Brain pericyte (primary cell): ENCODE data around the gene SCAANT1.

Source experiments
- DNase-seq: peaks from one replicate; pipeline ENCODE4 v3.0.0-alpha.2; 2012; ENCODE audit warnings: low read depth, low spot score

SCAANT1 gene

DNA sequence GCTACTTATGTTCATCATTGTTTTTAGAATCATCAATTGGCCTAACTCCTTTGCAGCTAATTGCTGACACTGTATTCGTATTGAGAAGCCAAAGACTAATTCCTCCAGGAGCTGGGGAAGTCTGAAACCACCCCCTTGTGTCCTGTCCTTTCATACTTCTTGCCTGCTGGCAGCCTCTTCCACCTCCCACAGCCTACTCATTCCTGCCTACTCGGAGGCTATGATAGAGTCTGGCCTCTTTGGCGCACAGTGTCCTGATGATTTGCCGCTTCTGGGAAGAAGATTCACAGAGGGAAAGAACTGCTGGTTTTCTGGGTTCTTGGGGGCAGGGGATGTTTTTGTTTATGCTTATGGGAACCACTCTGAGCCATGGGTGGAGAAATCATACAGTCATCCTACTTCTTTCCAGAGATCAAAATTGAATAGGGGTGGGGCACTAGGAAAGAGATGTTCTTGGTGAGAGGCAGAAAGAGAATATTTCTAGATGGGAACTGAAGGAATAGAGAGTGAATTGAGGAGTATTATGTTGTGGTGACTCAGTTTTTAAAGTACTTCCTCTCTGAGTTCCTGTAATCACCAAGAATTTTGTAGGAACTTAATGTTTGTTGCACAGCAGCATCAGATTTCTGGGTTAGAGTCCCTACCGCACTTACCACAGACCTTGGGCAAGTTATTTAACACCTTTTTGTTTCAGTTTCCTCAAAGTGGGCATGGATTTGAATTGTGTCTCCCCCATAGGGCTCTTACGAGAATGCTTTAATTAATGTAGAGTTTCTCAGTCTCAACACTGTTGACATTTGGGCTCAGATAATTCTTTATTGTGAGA is 22.1 kb upstream of the SCAANT1 start:
- DNase-seq: no peak

DNA sequence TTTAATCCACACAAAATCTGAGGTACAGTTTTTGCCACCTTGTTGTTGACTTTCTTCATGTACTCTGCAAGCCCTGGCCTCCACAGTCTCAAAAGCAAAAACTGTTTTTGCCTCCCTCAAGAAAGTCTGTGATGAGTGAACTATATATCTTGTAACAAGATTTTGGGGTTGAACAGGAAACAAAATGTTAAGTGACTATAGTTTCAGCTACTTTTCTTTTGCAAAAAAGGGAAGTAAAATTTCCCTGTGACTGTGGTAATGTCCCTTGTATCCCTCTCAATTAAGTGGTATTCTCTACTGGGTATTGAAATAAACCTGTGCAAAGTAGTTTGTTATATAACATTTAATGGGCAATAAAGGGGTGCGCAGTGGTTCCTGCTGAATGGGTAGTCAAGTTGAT is 21.3 kb upstream of the SCAANT1 start:
- DNase-seq: no peak

GRCh38 chr3:63932509-63933212 is 20.5 kb upstream of the SCAANT1 start:
- no peak for DNase-seq

DNA sequence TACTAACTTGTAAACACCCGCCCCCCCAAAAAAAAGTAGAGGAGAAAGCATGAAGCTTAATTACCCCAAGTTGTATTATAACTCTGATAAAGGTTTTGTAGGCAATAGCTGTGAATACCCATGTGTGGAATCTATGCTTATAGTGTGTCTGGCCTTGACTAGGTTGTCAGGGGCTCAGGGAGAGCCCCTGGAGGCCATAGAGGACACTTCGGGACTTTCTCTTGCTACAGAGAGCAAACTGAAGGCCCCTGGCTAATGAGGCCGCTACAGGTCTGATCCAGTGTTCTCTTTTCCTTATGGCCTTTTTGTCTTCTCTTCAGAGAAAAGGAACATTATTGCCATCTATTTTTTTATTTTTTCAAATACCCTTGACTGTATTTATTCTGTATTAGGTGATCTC is 19.1 kb upstream of the SCAANT1 start:
- DNase-seq: no peak

GRCh38 chr3:63927422-63928280 is 15.5 kb upstream of the SCAANT1 start:
- no peak for DNase-seq

- no peak for DNase-seq
Observed at GRCh38 chr3:63926309-63926708, 14.1 kb upstream of the SCAANT1 start.

- DNase-seq: no peak
Observed at GRCh38 chr3:63922491-63923199, 10.5 kb upstream of the SCAANT1 start.

DNA sequence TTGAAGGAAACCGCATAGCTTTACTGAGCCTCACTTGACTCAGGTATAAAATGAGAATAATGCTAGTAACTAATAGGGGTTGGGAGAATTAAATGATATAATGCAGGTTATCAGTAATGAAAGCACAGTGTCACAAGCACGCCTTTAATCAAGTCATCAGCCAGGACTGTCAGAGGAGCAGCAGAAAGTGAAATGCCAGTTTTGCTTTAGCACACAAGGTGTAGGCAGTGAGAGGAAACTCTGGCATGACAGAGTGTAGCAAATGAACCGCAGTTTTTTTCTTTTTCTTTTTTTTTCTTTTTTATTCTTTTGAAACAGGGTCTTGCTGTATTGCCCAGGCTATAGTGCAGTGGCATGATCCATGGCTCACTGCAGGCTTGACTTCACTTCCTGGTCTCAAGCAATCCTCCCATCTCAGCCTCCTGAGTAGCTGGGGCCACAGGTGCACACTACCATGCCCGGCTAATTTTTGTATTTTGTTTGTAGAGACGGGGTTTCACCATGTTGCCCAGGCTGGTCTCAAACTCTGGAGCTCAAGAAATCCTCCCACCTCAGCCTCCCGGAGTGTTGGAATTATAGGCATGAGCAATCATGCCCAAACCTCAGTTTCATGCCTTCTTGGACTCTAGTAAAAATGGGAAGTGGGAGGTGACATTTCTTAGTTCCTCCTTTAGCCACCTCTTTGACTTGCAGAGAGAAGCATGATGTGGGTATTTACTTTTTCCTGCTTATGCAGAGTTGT is 9.7 kb upstream of the SCAANT1 start:
- no peak for DNase-seq

DNA sequence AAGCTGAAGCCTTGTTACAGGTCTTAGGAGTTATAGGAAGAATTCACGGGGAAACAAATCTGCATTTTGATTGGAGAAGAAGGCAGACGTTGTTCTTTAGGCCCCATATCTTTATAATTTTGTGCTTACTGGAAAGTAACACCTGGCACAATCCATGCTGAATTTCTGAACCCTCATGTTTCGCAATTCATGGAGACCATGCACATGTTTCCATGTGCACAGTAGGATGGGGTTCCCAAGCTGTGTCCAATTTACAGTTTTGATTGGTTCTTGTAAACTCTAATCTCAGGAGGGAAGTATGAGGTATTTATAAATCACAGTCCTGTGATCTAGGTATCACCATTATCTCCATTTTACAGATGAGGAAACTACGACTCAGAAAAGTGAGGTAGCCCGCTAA is 7.8 kb upstream of the SCAANT1 start:
- no peak for DNase-seq

- no peak for DNase-seq
Observed at GRCh38 chr3:63918321-63918720, 6.1 kb upstream of the SCAANT1 start.

GRCh38 chr3:63914312-63914711 is 2.1 kb upstream of the SCAANT1 start:
- no peak for DNase-seq

- no peak for DNase-seq
Observed at GRCh38 chr3:63912768-63913588, 795 bp upstream of the SCAANT1 start.

GRCh38 chr3:63911509-63911872 is 692 bp downstream of the SCAANT1 start:
- DNase-seq: no peak

- no peak for DNase-seq
Observed at GRCh38 chr3:63910891-63911290, 1.3 kb downstream of the SCAANT1 start.

- no peak for DNase-seq
Observed at GRCh38 chr3:63910001-63910400, 2.2 kb downstream of the SCAANT1 start.

- DNase-seq: no peak
Observed at GRCh38 chr3:63909431-63909830, 2.8 kb downstream of the SCAANT1 start.

DNA sequence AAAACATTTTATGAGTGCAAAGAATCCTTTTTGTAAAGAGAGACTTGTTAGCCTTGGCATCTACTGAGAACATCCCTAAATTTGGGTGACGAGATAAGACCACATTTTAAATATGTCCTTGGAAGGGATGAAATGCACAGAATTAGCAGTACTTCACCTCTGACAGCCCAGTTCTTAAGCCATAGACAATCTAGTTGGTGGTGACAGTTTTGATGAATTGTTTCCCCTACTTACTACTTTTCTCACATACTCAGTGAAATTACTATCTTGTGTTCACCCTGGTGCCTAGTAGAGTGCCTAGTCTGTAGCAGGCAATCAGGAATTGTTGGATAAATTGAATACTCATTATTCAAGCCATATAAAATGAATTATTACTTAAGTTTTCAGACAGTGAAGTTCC is 3.4 kb downstream of the SCAANT1 start:
- DNase-seq: no peak

GRCh38 chr3:63908081-63908736 is 4.0 kb downstream of the SCAANT1 start:
- DNase-seq: no peak
